H1 (cell line): ENCODE results near the gene PPARD. TPM values are rescaled to one million over a fixed set of nuclear protein-coding genes. Genes with fewer than 3 reads are reported as not detected.

Experiments used
- CTCF ChIA-PET: fragments of 300-600 bp; sonication (Branson Sonifier 250); formaldehyde crosslinking; loops from one replicate; lab custom pipeline; 2021; ENCODE audit not compliant: partially characterized antibody; lab: Charles Lee
- POLR2A ChIA-PET: fragments of 300-600 bp; sonication (Branson Sonifier 250); formaldehyde crosslinking; loops from one replicate; lab custom pipeline; 2021; ENCODE audit warnings: inconsistent platforms; ENCODE audit not compliant: partially characterized antibody; lab: Charles Lee
- DNase-seq, 2 experiments: peaks; one replicate each; pipeline versions ENCODE4 v3.0.0 to v3.0.0-alpha.2; 2010 to 2022; ENCODE audit warnings: low spot score in 2 of 2, low read depth in 1 of 2, mixed read lengths in 1 of 2
- FAIRE-seq: peaks from 2 replicates; lab custom pipeline; 2011; peaks lifted over from hg19 to GRCh38; lab: Jason Lieb, UNC
- H2AFZ ChIP-seq: 2 replicates; pipeline ENCODE4 v1.8.1; 2012; ENCODE audit warnings: low read length, inconsistent platforms
- H2AK5ac ChIP-seq: 2 replicates; pipeline ENCODE4 v1.6.1; 2013; ENCODE audit warnings: low read depth, low read length
- H2BK120ac ChIP-seq: replicated peaks from 2 replicates; pipeline ENCODE3; 2013; ENCODE audit warnings: low read depth, low read length, inconsistent platforms
- H2BK12ac ChIP-seq: 2 replicates; pipeline ENCODE4 v1.6.1; 2013; ENCODE audit warnings: low read depth, low read length
- H2BK15ac ChIP-seq: 2 replicates; pipeline ENCODE4 v1.6.1; 2013; ENCODE audit warnings: low read length
- H2BK20ac ChIP-seq: 2 replicates; pipeline ENCODE4 v1.6.1; 2013; ENCODE audit warnings: low read length
- H2BK5ac ChIP-seq: 2 replicates; pipeline ENCODE4 v1.6.1; 2013; ENCODE audit warnings: low read depth, low read length
- H3K14ac ChIP-seq: 2 replicates; pipeline ENCODE4 v1.6.1; 2013; ENCODE audit warnings: inconsistent platforms; ENCODE audit not compliant: insufficient read length
- H3K18ac ChIP-seq: 2 replicates; pipeline ENCODE4 v1.6.1; 2013; ENCODE audit warnings: low read length; ENCODE audit errors: extremely low read depth
- H3K23ac ChIP-seq: 2 replicates; pipeline ENCODE4 v1.6.1; 2013; ENCODE audit warnings: inconsistent platforms; ENCODE audit not compliant: insufficient read length
- H3K23me2 ChIP-seq: 2 replicates; pipeline ENCODE4 v1.6.1; 2013; ENCODE audit warnings: low read depth, low read length
- H3K27ac ChIP-seq: 2 replicates; pipeline ENCODE4 v1.6.1; 2011; ENCODE audit warnings: low read depth, low read length, inconsistent platforms
- H3K27me3 ChIP-seq, 4 experiments: replicated peaks in 1 of 4; 1 replicate in 1 of 4; 2 replicates in 3 of 4; pipeline versions ENCODE4 v1.6.1 to v1.8.1; 2011 to 2013; ENCODE audit warnings: low read length in 3 of 4, mild to moderate bottlenecking in 3 of 4, inconsistent platforms in 2 of 4, mixed read lengths in 2 of 4, moderate library complexity in 1 of 4; ENCODE audit not compliant: control insufficient read depth in 3 of 4, insufficient read depth in 3 of 4; ENCODE audit errors: extremely low read depth in 1 of 4
- H3K36me3 ChIP-seq, 4 experiments: 2 replicates each; pipeline versions ENCODE4 v1.6.1 to v1.8.1; 2011 to 2013; ENCODE audit warnings: mild to moderate bottlenecking in 4 of 4, low read length in 3 of 4, moderate library complexity in 2 of 4, control low read depth in 1 of 4, inconsistent platforms in 1 of 4; ENCODE audit not compliant: insufficient read depth in 4 of 4, control insufficient read depth in 2 of 4
- H3K4ac ChIP-seq: replicated peaks from 2 replicates; pipeline ENCODE3; 2013; ENCODE audit warnings: low read length, low read depth, mixed read lengths, inconsistent platforms; ENCODE audit not compliant: insufficient read length
- H3K4me1 ChIP-seq, 4 experiments: replicated peaks in 1 of 4; 1 replicate in 1 of 4; 2 replicates in 3 of 4; pipeline versions ENCODE4 v1.6.1 to v1.8.1; 2011 to 2013; ENCODE audit warnings: low read length in 3 of 4, inconsistent platforms in 2 of 4, mixed read lengths in 1 of 4; ENCODE audit not compliant: insufficient read depth in 4 of 4, control insufficient read depth in 3 of 4
- H3K4me2 ChIP-seq, 2 experiments: 2 replicates each; pipeline versions ENCODE4 v1.6.1 to v1.8.1; 2011 to 2013; ENCODE audit warnings: low read depth in 2 of 2, low read length in 2 of 2, control low read depth in 1 of 2, inconsistent platforms in 1 of 2, mild to moderate bottlenecking in 1 of 2; ENCODE audit not compliant: insufficient read depth in 1 of 2
- H3K4me3 ChIP-seq, 4 experiments: fragments of 200-600, 300-600 bp in 1 of 4; sonication (generic), shearing (Covaris generic), sonication (Bioruptor Twin) in 1 of 4; 2 replicates each; pipeline versions ENCODE4 v1.5.1 to v1.8.1; 2011 to 2016; ENCODE audit warnings: low read length in 4 of 4, low read depth in 3 of 4, control low read depth in 2 of 4, inconsistent platforms in 2 of 4, mild to moderate bottlenecking in 2 of 4, mixed read lengths in 1 of 4, moderate library complexity in 1 of 4; ENCODE audit not compliant: insufficient read depth in 2 of 4; ENCODE audit errors: extremely low read depth in 1 of 4
- H3K56ac ChIP-seq: replicated peaks from 2 replicates; pipeline ENCODE3; 2013; ENCODE audit warnings: low read depth, mild to moderate bottlenecking, mixed read lengths, low read length, inconsistent platforms; ENCODE audit not compliant: insufficient read length
- H3K79me1 ChIP-seq: 2 replicates; pipeline ENCODE4 v1.6.1; 2013; ENCODE audit warnings: low read depth, low read length, control low read depth
- H3K79me2 ChIP-seq, 2 experiments: 2 replicates each; pipeline versions ENCODE4 v1.6.1 to v1.8.1; 2012 to 2013; ENCODE audit warnings: low read length in 2 of 2, mild to moderate bottlenecking in 2 of 2, inconsistent platforms in 1 of 2; ENCODE audit not compliant: insufficient read depth in 2 of 2, control insufficient read depth in 1 of 2
- H3K9ac ChIP-seq, 4 experiments: replicated peaks in 1 of 4; 1 replicate in 1 of 4; 2 replicates in 3 of 4; pipeline versions ENCODE4 v1.6.1 to v1.8.1; 2011 to 2013; ENCODE audit warnings: low read depth in 3 of 4, low read length in 3 of 4, control low read depth in 2 of 4, mild to moderate bottlenecking in 2 of 4, moderate library complexity in 2 of 4, inconsistent platforms in 1 of 4; ENCODE audit errors: extremely low read depth in 1 of 4
- H3K9me3 ChIP-seq, 2 experiments: 2 replicates each; pipeline versions ENCODE4 v1.6.1 to v1.8.1; 2012 to 2013; ENCODE audit warnings: mild to moderate bottlenecking in 2 of 2, moderate library complexity in 2 of 2, control low read depth in 1 of 2, inconsistent platforms in 1 of 2, low read depth in 1 of 2, low read length in 1 of 2, mixed read lengths in 1 of 2; ENCODE audit not compliant: insufficient read depth in 2 of 2
- H4K20me1 ChIP-seq, 2 experiments: replicated peaks in 1 of 2; 2 replicates each; pipeline versions ENCODE3 to v1.8.1; 2011 to 2013; ENCODE audit warnings: inconsistent platforms in 2 of 2, low read length in 2 of 2, mild to moderate bottlenecking in 1 of 2; ENCODE audit not compliant: insufficient read depth in 2 of 2, control insufficient read depth in 1 of 2
- H4K5ac ChIP-seq: 2 replicates; pipeline ENCODE4 v1.6.1; 2013; ENCODE audit warnings: low read length, low read depth, mixed read lengths, inconsistent platforms; ENCODE audit not compliant: insufficient read length
- H4K8ac ChIP-seq: 2 replicates; pipeline ENCODE4 v1.8.0; 2013; ENCODE audit warnings: mild to moderate bottlenecking, moderate library complexity, low read length, inconsistent platforms; ENCODE audit not compliant: insufficient read depth; ENCODE audit errors: extremely low read depth
- H4K91ac ChIP-seq: replicated peaks from 2 replicates; pipeline ENCODE3; 2013; ENCODE audit warnings: low read length, mixed read lengths, inconsistent platforms; ENCODE audit not compliant: insufficient read length
- BRCA1 ChIP-seq: IDR thresholded peaks from 2 replicates; pipeline ENCODE4 v1.6.1; 2012; ENCODE audit warnings: low read depth, low read length, improper control_type of control experiment
- CBX5 ChIP-seq: fragments of 300-800, 300-1000 bp; sonication (generic); IDR thresholded peaks from 2 replicates; pipeline ENCODE4 v1.7.1; 2016; ENCODE audit warnings: antibody characterized with exemption, low read length, low read depth
- CEBPB ChIP-seq: IDR thresholded peaks from 2 replicates; pipeline ENCODE4 v1.6.1; 2012; ENCODE audit warnings: low read depth, low read length
- CHD2 ChIP-seq: IDR thresholded peaks from 2 replicates; pipeline ENCODE4 v1.6.1; 2012; ENCODE audit warnings: low read length, improper control_type of control experiment
- FOSL1 ChIP-seq: IDR thresholded peaks from 2 replicates; pipeline ENCODE4 v1.6.1; 2011; ENCODE audit warnings: mild to moderate bottlenecking, low read depth, low read length, moderate library complexity; ENCODE audit not compliant: insufficient read depth
- GABPA ChIP-seq: IDR thresholded peaks from 2 replicates; pipeline ENCODE4 v1.6.1; 2011; ENCODE audit warnings: mild to moderate bottlenecking, low read length, moderate library complexity, borderline replicate concordance; ENCODE audit not compliant: insufficient read depth
- POLR2A ChIP-seq, 2 experiments: IDR thresholded peaks; 1 replicate in 1 of 2; 2 replicates in 1 of 2; pipeline ENCODE4 v1.6.1; 2011; ENCODE audit warnings: low read depth in 2 of 2, low read length in 2 of 2, mild to moderate bottlenecking in 2 of 2; ENCODE audit errors: control extremely low read depth in 1 of 2
- POLR2AphosphoS5 ChIP-seq: IDR thresholded peaks from 2 replicates; pipeline ENCODE4 v1.6.1; 2011; ENCODE audit warnings: low read depth, low read length
- POU5F1 ChIP-seq: IDR thresholded peaks from 2 replicates; pipeline ENCODE4 v1.6.1; 2011; ENCODE audit warnings: low read depth, mild to moderate bottlenecking, low read length, moderate library complexity
- RBBP5 ChIP-seq: IDR thresholded peaks from 2 replicates; pipeline ENCODE4 v1.7.1; 2012; ENCODE audit warnings: low read depth, mild to moderate bottlenecking, inconsistent platforms, low read length, moderate library complexity, borderline replicate concordance
- RFX5 ChIP-seq: IDR thresholded peaks from 2 replicates; pipeline ENCODE4 v1.6.1; 2011; ENCODE audit warnings: low read depth, low read length, improper control_type of control experiment, borderline replicate concordance
- SIRT6 ChIP-seq: IDR thresholded peaks from one replicate; pipeline ENCODE4 v1.7.1; 2012; ENCODE audit warnings: low read length, inconsistent platforms
- SIX5 ChIP-seq: IDR thresholded peaks from 2 replicates; pipeline ENCODE4 v1.6.1; 2011; ENCODE audit warnings: mild to moderate bottlenecking, low read depth, low read length
- SP2 ChIP-seq: IDR thresholded peaks from 2 replicates; pipeline ENCODE4 v1.6.1; 2012; ENCODE audit warnings: mild to moderate bottlenecking, low read length, inconsistent platforms
- SP4 ChIP-seq: IDR thresholded peaks from 2 replicates; pipeline ENCODE4 v1.6.1; 2012; ENCODE audit warnings: low read length, inconsistent platforms
- WGBS, 2 experiments: shearing (Covaris generic) in 1 of 2; methylation state at CpG; one replicate each; pipeline versions ENCODE4 v1.1.6 to v1.1.7; 2013 to 2015; ENCODE audit warnings: low lambda C conversion rate in 2 of 2, mixed read lengths in 2 of 2, inconsistent platforms in 1 of 2, low coverage in 1 of 2, missing lambda C conversion rate in 1 of 2; ENCODE audit not compliant: insufficient replicate concordance in 2 of 2, insufficient coverage in 1 of 2, insufficient read length in 1 of 2; ENCODE audit errors: extremely low coverage in 1 of 2, missing lambda C conversion rate in 1 of 2; 5-methylcytosine and 5-hydroxymethylcytosine counted together
- polyA plus RNA-seq, 7 experiments: library from polyadenylated mRNA; depleted of rRNA in 3 of 7; stranded (reverse) in 5 of 7; unstranded in 2 of 7; fragments of >200 nt in 5 of 7; fragments of 200-250 nt in 2 of 7; gene quantifications; 1 replicate in 5 of 7; 2 replicates in 1 of 7; 4 replicates in 1 of 7; pipeline versions ENCODE4 v1.2.1 to v1.2.3, GENCODE V29; 2011 to 2013; ENCODE audit warnings: missing spikeins in 2 of 7, mixed read lengths in 2 of 7
- total RNA-seq: library from RNA; stranded (reverse); fragmentation: NEBNext Ultra II Directional; extraction: Animal tissue kit (Norgen Biotek cat#: 25700); gene quantifications from 2 replicates; pipeline ENCODE4 v1.2.1, GENCODE V29; 2021

The PPARD gene
- total and polyA plus RNA-seq, 2 of the 8 experiments (the other 6 are each of a cell fraction or from before 2014, with no cell fraction given) = 14.6 to 14.9 TPM

DNA sequence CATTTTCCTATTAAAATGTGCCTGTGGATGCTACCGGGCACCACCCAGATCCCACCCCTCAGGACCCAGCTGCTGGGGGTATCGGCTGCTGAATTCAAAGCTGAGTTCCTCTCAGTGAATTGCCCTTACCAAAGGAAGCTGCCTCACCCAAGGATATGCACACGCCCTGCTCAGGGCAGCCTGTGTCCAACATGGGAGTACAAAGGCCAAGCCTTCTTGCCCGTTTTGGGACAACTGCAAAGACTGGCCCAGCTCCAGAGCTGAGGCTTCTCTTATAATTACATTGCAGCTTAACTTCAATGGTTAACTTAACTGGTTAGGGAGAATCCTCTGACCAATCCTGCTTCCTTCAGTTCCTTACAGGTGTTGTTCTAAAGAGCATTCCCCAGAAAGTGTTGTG, 89.9 kb downstream of the PPARD start:
- no peak overlapping the region for H4K5ac ChIP-seq
- no peak overlapping the region for H3K4ac ChIP-seq
- POLR2A ChIA-PET = interaction anchor here (0.6 to 0.9 kb wide), 2 partner anchors 9 to 42 kb away, joined by 3 read pairs; no protein-coding TSS in a partner anchor
- H3K27me3 ChIP-seq = no peaks in the 10 kb centered on the region
- no peaks in the 10 kb centered on the region for H4K20me1 ChIP-seq
- no peak overlapping the region for H2BK5ac ChIP-seq
- no peaks in the 10 kb centered on the region for H3K79me1 ChIP-seq
- no peak overlapping the region for H3K23ac ChIP-seq
- 96% methylated on average over 4 of the region's 4 CpGs; no CpG with 5 or more reads in 1 of the 2 experiments for WGBS, 2 experiments
- no peak overlapping the region for H4K91ac ChIP-seq
- no peaks in the 10 kb centered on the region for H3K9me3 ChIP-seq
- no peak overlapping the region for H2AFZ ChIP-seq
- FAIRE-seq = no peak
- H3K56ac ChIP-seq = no peak overlapping the region
- no peak for DNase-seq
- no peak overlapping the region for H2BK120ac ChIP-seq
- CTCF ChIA-PET = interaction anchor here (0.7 to 15.8 kb wide), 4 partner anchors 12 to 34 kb away, joined by 3 to 138 read pairs (median 4); no protein-coding TSS in a partner anchor
- H2BK20ac ChIP-seq = no peak overlapping the region
- no peak overlapping the region for H2AK5ac ChIP-seq
- H3K9ac ChIP-seq = no peak overlapping the region
- H3K14ac ChIP-seq = no peak overlapping the region
- no peak overlapping the region for H3K4me3 ChIP-seq
- H3K4me2 ChIP-seq = no peak overlapping the region
- H2BK15ac ChIP-seq = no peak overlapping the region
- no peaks in the 10 kb centered on the region for H3K36me3 ChIP-seq
- no peak overlapping the region for H2BK12ac ChIP-seq
- no peak overlapping the region for H3K27ac ChIP-seq
- H3K4me1 ChIP-seq = peaks cover 6 to 14% (median 12%) of the 10 kb centered on the region in 4 experiments; a peak in 6 of 7 replicates
- no peak for TF ChIP-seq SIRT6
- no peak for TF ChIP-seq SP2
- no peak for TF ChIP-seq GABPA
- no peak for TF ChIP-seq CEBPB
- no peak for TF ChIP-seq POLR2A (IDR thresholded peaks at IDR 0.05; ENCODE audit: control extremely low read depth in 1 of 2, low read depth in 2 of 2, low read length in 2 of 2)
- TF ChIP-seq POU5F1 = no peak
- no peak for TF ChIP-seq BRCA1
- no peak for TF ChIP-seq CBX5
- TF ChIP-seq RBBP5 = no peak
- TF ChIP-seq SP4 = no peak
- no peak for TF ChIP-seq RFX5
- no peak for TF ChIP-seq CHD2
- TF ChIP-seq SIX5 = no peak
- TF ChIP-seq FOSL1 = no peak
- TF ChIP-seq POLR2AphosphoS5 = no peak
- no peaks in the 10 kb centered on the region for H3K23me2 ChIP-seq
- no peaks in the 10 kb centered on the region for H3K79me2 ChIP-seq
- no peak overlapping the region for H4K8ac ChIP-seq
- no peak overlapping the region for H3K18ac ChIP-seq
